Thoracic aorta endothelial cell (primary cell): ENCODE data around the gene CLBA1. TPM values are rescaled to one million over a fixed set of nuclear protein-coding genes. Genes with fewer than 3 reads are reported as not detected.

Source experiments
- total RNA-seq: library from RNA; depleted of rRNA; stranded (reverse); fragments of >200 nt; gene quantifications from 2 replicates; pipeline ENCODE4 v1.2.3, GENCODE V29; 2012

CLBA1 gene
- 5.1 and 5.2 TPM in 2 replicates for total RNA-seq

GRCh38 chr14:104985675-104986486 lies at the start of gene CLBA1:
Gene CLBA1 (plus strand): TSS chr14:104985788. CDS start chr14:104986432, 644 bp downstream.

DNA sequence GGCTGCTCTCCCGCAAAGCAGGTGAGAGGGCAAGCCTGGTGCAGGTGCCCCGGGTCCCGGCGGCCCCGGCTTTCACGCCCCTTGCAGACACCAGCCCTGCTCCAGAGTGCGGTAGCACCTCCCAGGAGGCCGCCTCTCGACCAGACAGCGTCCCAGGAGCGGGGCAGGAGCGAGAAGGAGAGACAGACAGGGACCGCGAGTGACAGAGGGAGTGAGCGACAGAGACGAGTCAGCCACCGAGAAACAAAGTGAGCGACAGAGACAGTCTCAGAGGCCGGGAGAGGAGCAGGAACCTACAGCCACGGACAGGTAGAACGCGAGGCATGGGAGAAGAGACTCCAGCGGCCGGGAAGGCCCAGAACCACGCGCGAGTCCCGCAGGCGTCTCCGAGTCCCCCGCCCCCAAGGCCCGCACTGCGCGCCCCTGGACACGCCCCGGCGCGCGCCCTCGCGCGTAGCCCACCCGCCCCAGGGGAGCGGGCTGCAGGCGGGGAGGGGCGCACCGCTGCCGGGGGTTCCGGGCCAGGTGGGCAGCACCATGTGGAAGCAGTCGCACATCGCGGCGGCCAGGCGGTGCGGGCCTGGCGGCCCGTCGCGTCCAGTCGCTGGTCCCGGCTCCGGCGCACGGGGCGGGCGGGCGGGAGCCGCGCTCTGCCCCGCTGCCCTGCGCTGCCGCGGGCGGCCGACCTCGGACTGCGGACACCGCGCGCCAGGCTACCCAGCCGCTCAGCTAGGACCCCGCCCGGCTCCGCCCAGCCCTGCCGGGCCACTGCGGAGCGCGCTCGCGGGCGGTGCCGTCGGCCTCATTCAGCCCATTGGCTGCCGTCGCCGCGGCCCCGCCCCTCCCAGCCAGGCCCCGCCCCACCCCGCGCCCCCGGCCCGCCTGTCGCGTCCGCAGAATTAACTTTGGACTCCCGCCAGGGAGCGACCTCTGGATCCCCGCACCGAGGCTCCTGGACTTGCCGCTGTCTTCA lies 7.6 kb upstream of the CLBA1 start, which contains the start of gene AHNAK2:
Gene AHNAK2, minus strand, starts transcription at position 694 of the 973 bp plus-strand sequence. Its CDS starts 137 bp downstream, at position 557.

GRCh38 chr14:105020815-105021655 lies 35.4 kb downstream of the CLBA1 start, which contains the start of gene CDCA4:
Gene CDCA4 (minus strand): TSS chr14:105021083. CDS start chr14:105011929, 9,154 bp downstream.

Other genes with a start within 250 kb of the CLBA1 start
- gene SIVA1, start 232.6 kb upstream of the CLBA1 start, total RNA-seq = 85.0 and 116 TPM in 2 replicates
- gene AKT1, start 190.0 kb upstream of the CLBA1 start, total RNA-seq = 189 and 194 TPM in 2 replicates
- 3.1 and 4.4 TPM in 2 replicates for gene ZBTB42, start 184.7 kb upstream of the CLBA1 start, total RNA-seq
- 21.4 and 30.2 TPM in 2 replicates for gene CEP170B, start 120.5 kb upstream of the CLBA1 start, total RNA-seq
- under 0.01 and 0.07 TPM in 2 replicates for gene PLD4, start 60.9 kb upstream of the CLBA1 start, total RNA-seq
- gene AHNAK2, start 7.4 kb upstream of the CLBA1 start, total RNA-seq = 112 TPM in 2 replicates
- gene CDCA4, start 35.3 kb downstream of the CLBA1 start, total RNA-seq = 42.3 and 52.2 TPM in 2 replicates
- 0.22 TPM in 1 of 2 replicates, not detected in the other for gene GPR132, start 79.6 kb downstream of the CLBA1 start, total RNA-seq
- gene JAG2, start 183.0 kb downstream of the CLBA1 start, total RNA-seq = 29.5 and 37.5 TPM in 2 replicates
- 17.0 and 26.7 TPM in 2 replicates for gene NUDT14, start 195.5 kb downstream of the CLBA1 start, total RNA-seq